Testis (tissue), 3 donors: ENCODE measurements around the gene CCM2L. TPM values are rescaled to one million over a fixed set of nuclear protein-coding genes. Genes with fewer than 3 reads are reported as not detected.

Experiments used
- DNase-seq: peaks from one replicate; pipeline ENCODE4 v3.0.0-alpha.2; 2019
- H3K27ac ChIP-seq, 2 donors: fragments of 200-600 bp; sonication (generic); one replicate each; pipeline ENCODE4 v1.5.1; 2019
- H3K27me3 ChIP-seq: fragments of 200-600 bp; sonication (generic); one replicate; pipeline ENCODE4 v1.5.1; 2019
- H3K36me3 ChIP-seq: fragments of 200-600 bp; sonication (generic); one replicate; pipeline ENCODE4 v1.5.1; 2017; ENCODE audit warnings: low read depth; ENCODE audit errors: missing control alignments
- H3K4me1 ChIP-seq: fragments of 200-600 bp; sonication (generic); one replicate; pipeline ENCODE4 v1.5.1; 2019
- H3K4me3 ChIP-seq, 2 donors: fragments of 200-600 bp; sonication (generic); one replicate each; pipeline ENCODE4 v1.5.1; 2017 to 2019
- H3K9me3 ChIP-seq: fragments of 200-600 bp; sonication (generic); one replicate; pipeline ENCODE4 v1.5.1; 2017
- POLR2A ChIP-seq: fragments of 450-650 bp; IDR thresholded peaks from one replicate; pipeline ENCODE4 v1.6.1; 2017; ENCODE audit warnings: antibody characterized with exemption, mild to moderate bottlenecking, moderate library complexity
- WGBS, 2 donors: methylation state at CpG; one replicate each; pipeline ENCODE4 v1.1.5; 2018; 5-methylcytosine and 5-hydroxymethylcytosine counted together
- intact Hi-C: fragments of 100-400 bp; cut with DNase I; formaldehyde crosslinking; loops from one replicate; pipeline ENCODE4 v1.15.1; 2023; ENCODE audit warnings: low total_unique reads
- polyA plus RNA-seq: library from polyadenylated mRNA; stranded (reverse); fragments of 350-450 nt; fragmentation: Illumina TruSeq; extraction: RNeasy Lipid Tissue Mini Kit (QIAGEN cat#74804); gene quantifications from one replicate; pipeline ENCODE4 v1.2.3, GENCODE V29; 2014; ENCODE audit warnings: low read depth, low replicate concordance; ENCODE audit not compliant: insufficient read depth
- total RNA-seq, 2 donors: library from RNA; depleted of rRNA; stranded (reverse); fragments of >200 nt; gene quantifications; one replicate each; pipeline ENCODE4 v1.2.3, GENCODE V29; 2016
- TF ChIP-seq, protein P1 (sequence below), 3 experiments: fragments of 450-650 bp in 2 of 3; fragments of 200-600 bp in 1 of 3; sonication (generic) in 1 of 3; IDR thresholded peaks; one replicate each; pipeline ENCODE4 v1.5.1; 2016 to 2019; ENCODE audit warnings: antibody characterized with exemption in 3 of 3, mild to moderate bottlenecking in 2 of 3, moderate library complexity in 1 of 3

CCM2L gene
- total and polyA plus RNA-seq, 3 donors from 2014 or later, result 2.7 to 3.5 (median 3.0) TPM

DNA sequence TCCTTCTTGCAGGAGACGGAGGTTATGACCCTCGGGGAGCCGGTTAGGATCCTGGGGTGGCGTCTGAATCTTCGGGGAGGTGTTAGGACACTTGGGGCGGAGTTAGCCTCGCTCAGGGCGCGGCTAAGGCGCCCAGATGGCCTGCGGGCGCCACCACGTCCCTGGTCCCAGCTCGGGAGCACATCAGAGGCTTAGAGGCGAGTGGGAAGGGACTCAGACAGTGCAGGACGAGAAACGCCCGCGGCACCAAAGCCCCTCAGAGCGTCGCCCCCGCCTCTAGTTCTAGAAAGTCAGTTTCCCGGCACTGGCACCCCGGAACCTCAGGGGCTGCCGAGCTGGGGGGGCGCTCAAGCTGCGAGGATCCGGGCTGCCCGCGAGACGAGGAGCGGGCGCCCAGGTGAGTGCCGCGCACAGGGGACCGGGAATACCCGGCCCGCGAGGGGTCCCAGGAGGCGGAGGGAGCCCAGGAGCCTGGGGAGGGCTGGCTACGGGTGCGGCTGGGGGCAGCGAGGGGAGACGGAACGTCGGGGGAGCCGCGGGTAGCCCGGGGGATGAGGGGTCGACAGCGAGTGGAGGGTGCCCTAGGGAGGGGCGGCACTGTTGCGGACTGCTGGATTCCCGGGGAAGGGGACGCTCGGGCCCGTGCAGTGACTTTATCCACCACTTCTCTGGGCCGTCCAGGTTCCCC lies 42.0 kb downstream of the CCM2L start, which contains the start of gene HCK:
HCK (plus strand) TSS at position 153 of the 688 bp plus-strand sequence.
- Histone ChIP-seq H3K27me3 (no peaks in the 10 kb centered on the region), H3K27ac (no peak within 1 kb of the TSS), H3K4me3 (peak within 1 kb of the TSS; percentile 21 to 30), H3K4me1 (no peaks in the 10 kb centered on the region), H3K9me3 (no peaks in the 10 kb centered on the region), H3K36me3 (no peaks in the 10 kb centered on the region)
- no peak for DNase-seq
- WGBS, 2 donors, result 1 to 2% methylated on average over 22 to 49 of the region's 58 CpGs
- no peak for TF ChIP-seq POLR2A
- TF ChIP-seq, protein P1, sequence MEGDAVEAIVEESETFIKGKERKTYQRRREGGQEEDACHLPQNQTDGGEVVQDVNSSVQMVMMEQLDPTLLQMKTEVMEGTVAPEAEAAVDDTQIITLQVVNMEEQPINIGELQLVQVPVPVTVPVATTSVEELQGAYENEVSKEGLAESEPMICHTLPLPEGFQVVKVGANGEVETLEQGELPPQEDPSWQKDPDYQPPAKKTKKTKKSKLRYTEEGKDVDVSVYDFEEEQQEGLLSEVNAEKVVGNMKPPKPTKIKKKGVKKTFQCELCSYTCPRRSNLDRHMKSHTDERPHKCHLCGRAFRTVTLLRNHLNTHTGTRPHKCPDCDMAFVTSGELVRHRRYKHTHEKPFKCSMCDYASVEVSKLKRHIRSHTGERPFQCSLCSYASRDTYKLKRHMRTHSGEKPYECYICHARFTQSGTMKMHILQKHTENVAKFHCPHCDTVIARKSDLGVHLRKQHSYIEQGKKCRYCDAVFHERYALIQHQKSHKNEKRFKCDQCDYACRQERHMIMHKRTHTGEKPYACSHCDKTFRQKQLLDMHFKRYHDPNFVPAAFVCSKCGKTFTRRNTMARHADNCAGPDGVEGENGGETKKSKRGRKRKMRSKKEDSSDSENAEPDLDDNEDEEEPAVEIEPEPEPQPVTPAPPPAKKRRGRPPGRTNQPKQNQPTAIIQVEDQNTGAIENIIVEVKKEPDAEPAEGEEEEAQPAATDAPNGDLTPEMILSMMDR (IDR thresholded peaks at IDR 0.05), result no peak
- intact Hi-C loops, result no loop called here

DNA sequence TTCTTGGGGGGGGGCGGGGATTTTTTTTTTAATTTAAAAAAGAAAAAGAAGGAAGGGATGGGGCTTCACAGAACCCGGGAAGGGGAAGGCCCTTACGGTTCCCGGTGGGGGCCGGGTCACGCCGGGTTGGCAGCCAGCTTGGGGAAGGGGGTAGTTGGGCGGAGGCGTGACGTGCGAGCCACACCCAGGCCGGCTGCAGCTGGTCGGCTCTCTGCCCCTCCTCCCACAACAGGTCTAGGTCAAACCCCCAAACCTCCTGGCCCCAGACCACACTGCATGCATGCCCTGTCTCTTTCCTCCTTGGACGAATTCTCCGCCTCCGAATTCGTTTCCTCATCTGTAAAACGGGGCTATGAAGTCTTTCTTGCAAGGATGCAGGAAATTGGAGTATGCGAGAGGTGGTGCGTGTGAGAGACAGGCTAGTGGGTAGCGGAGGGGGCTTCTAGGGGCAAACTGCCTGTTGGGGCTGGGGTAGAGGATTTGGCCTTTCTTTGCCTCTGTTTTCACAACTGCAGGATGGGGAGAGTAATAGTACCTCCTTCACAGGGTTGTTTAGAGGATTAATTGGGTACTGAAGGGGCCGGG lies 42.6 kb downstream of the CCM2L start:
- H3K4me1 ChIP-seq, result no peaks in the 10 kb centered on the region
- peak; percentile 33 for DNase-seq
- no peaks in the 10 kb centered on the region for H3K36me3 ChIP-seq
- TF ChIP-seq, protein P1 (IDR thresholded peaks at IDR 0.05), result no peak
- TF ChIP-seq POLR2A, result no peak
- no peaks in the 10 kb centered on the region for H3K9me3 ChIP-seq
- H3K4me3 ChIP-seq, result peak overlapping the region in 1 of 2 donors; percentile 30
- WGBS, 2 donors, result 13 to 18% methylated on average over 20 to 22 of the region's 22 CpGs
- H3K27ac ChIP-seq, result no peak overlapping the region
- H3K27me3 ChIP-seq, result no peaks in the 10 kb centered on the region
- intact Hi-C loops, result no loop called here

DNA sequence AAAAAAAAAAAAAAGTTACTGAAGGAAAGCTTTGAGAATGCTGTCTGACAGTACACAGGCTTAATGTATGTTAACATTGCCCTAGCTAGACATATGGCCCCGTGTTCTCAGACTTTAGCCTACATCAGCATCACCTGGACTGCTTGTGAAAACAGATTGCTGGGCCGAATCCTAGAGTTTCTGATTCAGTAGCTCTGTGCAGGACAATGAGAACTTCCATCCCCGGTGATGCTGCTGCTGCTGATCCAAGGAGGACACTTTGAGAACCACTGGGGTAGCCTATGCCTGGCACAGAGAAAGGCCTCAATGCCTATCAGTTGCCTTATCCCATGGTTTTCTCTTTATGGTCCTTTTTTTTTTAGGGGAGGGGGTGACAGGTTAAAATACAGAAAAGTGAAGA lies 43.4 kb downstream of the CCM2L start:
- H3K9me3 ChIP-seq, result no peaks in the 10 kb centered on the region
- DNase-seq, result no peak
- 66 to 75% methylated on average over 3 of the region's 3 CpGs for WGBS, 2 donors
- no peaks in the 10 kb centered on the region for H3K4me1 ChIP-seq
- no peak overlapping the region for H3K27ac ChIP-seq
- no peak for TF ChIP-seq POLR2A
- TF ChIP-seq, protein P1 (IDR thresholded peaks at IDR 0.05), result no peak
- H3K4me3 ChIP-seq, result no peak overlapping the region
- intact Hi-C loops, result no loop called here
- H3K36me3 ChIP-seq, result no peaks in the 10 kb centered on the region
- no peaks in the 10 kb centered on the region for H3K27me3 ChIP-seq

DNA sequence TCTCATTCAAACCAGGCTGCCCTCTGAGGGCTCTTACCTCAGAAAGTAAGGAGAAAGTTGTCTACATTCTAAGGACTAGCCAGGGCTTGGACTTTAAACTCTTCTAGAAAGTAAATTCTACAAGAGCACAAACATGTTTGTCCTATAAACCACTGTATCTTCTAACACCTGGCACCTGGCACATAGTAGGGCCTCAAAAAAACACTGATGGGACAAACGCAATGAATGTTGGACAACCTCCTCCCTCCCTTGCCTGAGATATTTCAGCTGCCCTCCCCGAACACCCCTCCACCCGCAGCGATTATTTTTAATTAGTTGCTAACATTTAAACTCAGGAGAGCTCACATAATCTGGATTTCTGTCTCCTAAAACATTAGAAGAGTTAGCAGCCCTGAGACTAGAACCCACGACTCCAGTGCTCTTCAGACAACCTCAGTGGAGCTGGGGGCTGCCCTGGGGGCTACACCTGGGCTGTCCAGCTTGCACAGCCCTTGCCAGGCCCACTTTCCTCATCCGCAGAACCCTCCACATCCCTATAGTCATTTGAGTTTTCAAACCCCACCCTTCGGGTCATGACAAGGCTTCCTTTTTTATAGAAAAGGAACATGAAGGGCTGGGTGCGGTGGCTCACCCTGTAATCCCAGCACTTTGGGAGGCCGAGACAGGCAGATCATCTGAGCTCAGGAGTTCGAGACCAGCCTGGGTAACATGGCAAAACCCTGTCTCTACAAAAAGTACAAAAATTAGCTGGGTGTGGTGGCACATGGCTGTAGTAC lies 46.7 kb downstream of the CCM2L start:
- H3K27me3 ChIP-seq, result no peaks in the 10 kb centered on the region
- intact Hi-C loops, result no loop called here
- 71 to 72% methylated on average over 9 to 10 of the region's 10 CpGs for WGBS, 2 donors

More for the DNA sequence above, 46.7 kb downstream of the CCM2L start:
- Histone ChIP-seq H3K9me3 (no peaks in the 10 kb centered on the region), H3K36me3 (no peaks in the 10 kb centered on the region), H3K27ac (no peak overlapping the region), H3K4me3 (no peak overlapping the region), H3K4me1 (no peaks in the 10 kb centered on the region)
- TF ChIP-seq, protein P1 (IDR thresholded peaks at IDR 0.05), result no peak
- no peak for TF ChIP-seq POLR2A
- DNase-seq, result no peak
